Testis (tissue), 2 donors: Measurements from ENCODE around the gene DDHD1.

Experiments
- CTCF ChIP-seq, 3 experiments: fragments of 450-650 bp in 2 of 3; fragments of 200-600 bp in 1 of 3; sonication (generic) in 1 of 3; IDR thresholded peaks; one replicate each; pipeline ENCODE4 v1.5.1; 2016 to 2019; ENCODE audit warnings: antibody characterized with exemption in 3 of 3, mild to moderate bottlenecking in 2 of 3, moderate library complexity in 1 of 3
- POLR2A ChIP-seq: fragments of 450-650 bp; IDR thresholded peaks from one replicate; pipeline ENCODE4 v1.6.1; 2017; ENCODE audit warnings: antibody characterized with exemption, mild to moderate bottlenecking, moderate library complexity

- TF ChIP-seq POLR2A: no peak
- peak; percentile 33 to 72 (median 44) for TF ChIP-seq CTCF (IDR thresholded peaks at IDR 0.05)
Measured at GRCh38 chr14:53055003-53055402, 98.1 kb downstream of the DDHD1 start.
